HT1080 (cell line): ENCODE data around the gene EHD1. TPM values are rescaled to one million over a fixed set of nuclear protein-coding genes. Genes with fewer than 3 reads are reported as not detected.
A peak's percentile ranks its signal among the peaks of the same experiment; 100 is the strongest.

Experiments used
- DNase-seq: peaks from one replicate; pipeline ENCODE4 v3.0.0-alpha.2; 2015; ENCODE audit warnings: low read depth
- total RNA-seq: library from RNA; depleted of rRNA; stranded (reverse); fragments of >200 nt; shearing (Covaris generic); gene quantifications from 2 replicates; pipeline ENCODE4 v1.2.3, GENCODE V29; 2014

Gene EHD1
- total RNA-seq, 1 experiment from 2014 or later, result 80.4 TPM

- no peak for DNase-seq
Observed at GRCh38 chr11:64891880-64892279, 13.5 kb upstream of the EHD1 start.

GRCh38 chr11:64891215-64891848 lies 12.9 kb upstream of the EHD1 start:
- no peak for DNase-seq

DNA sequence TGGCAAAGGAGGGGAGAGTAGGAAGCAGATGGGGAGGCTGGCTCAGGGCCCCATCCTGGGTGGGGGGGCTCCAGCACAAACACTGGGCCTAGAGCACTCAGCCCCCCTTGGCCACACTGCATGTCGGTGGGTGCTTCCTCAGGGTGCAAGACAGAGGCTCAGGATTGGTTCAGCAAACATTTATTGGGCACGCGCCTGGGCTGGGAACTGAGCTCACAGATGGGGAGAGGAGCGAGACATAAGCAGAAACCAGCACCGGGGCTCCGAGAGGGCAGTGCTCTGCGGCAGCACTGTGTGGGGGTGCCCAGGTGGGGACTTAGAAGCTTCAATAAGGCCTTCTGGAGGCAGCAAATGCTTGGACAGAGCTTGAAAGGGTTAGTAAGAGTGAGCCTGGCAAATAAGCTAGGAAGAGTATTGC lies 12.1 kb upstream of the EHD1 start:
- no peak for DNase-seq

DNA sequence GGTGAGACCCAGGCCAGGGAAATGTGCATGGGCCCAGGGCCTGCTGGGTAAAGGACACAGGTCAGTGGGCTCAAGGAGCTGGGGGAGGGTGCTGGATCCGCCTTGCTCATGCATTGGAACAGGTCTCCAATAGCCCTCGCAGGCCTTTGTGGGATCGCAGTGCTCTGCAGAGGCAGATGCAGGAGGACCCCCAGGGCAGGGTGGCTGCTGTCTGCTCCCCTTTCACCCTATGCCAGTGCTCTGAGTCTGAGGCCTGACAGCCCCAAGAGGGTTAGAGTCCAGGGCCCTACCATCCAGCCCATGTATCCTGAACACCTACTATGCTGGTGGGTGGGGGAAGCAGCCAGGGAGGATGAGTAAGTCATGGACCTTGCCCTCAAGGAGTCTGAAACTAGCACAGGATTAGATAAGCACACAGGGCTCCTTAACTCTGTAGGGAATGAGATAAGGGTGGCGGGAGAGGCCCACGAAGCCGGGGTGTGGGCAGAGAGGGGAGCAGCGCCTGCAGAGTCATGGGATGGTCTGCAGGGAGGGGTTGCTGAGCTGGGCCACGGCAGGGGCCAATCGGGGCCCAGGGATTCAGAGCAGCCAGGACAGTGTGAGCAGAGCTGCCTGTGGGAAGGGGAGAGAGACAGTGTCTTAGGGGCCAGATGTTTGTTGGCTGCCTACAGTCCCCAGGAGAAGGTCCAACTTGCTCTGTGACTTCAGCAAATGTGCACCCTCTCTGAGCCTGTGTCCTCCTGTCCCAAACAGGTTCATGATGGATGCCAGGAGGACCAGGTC lies 10.5 kb upstream of the EHD1 start:
- no peak for DNase-seq

GRCh38 chr11:64888406-64888728 lies 9.9 kb upstream of the EHD1 start:
- no peak for DNase-seq

GRCh38 chr11:64887757-64888405 lies 9.5 kb upstream of the EHD1 start:
- peak; percentile 37 for DNase-seq

- no peak for DNase-seq
Observed at GRCh38 chr11:64887234-64887756, 8.9 kb upstream of the EHD1 start.

GRCh38 chr11:64885367-64886286 lies 7.2 kb upstream of the EHD1 start:
- peak; percentile 49 for DNase-seq

DNA sequence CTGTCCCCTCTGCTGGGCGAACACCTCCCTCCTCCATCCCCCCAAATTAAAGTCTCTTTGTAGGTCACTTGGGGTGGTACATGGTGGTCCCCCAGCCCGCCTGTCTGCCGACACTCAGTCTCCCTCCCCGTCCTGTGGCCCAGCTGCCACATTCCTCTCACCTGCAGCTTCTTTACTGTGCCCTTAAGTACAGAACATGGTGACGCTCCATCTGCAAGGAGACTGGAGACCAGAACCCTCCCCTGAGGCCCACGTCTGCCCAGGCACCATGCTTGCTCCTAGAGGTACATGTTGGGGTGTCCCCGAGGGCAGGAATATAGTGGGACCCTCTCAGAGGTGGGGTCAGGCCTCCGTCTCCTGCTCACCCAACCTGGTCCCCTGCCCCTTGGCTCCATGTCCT lies 5.6 kb upstream of the EHD1 start:
- DNase-seq, result no peak

DNA sequence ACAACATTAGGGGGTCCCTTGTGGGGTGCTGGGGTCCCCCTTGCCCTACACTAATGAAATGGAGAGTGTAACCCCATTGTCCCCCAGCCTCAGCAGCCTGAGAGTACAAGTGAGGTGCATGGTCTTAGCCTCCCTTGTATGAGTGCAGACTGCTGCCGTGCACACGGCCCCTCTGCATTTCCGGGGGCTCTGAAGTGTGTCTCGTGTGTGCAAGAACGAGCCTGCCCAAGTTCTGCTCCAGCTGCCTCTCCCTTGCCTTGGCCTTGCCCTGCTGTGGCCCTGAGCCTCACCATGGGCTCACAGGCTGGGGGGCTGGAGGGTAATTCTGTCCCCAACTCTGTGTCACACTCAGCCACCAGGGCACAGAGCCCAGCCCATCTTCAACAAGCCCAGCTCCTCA lies 5.2 kb upstream of the EHD1 start:
- DNase-seq, result no peak

GRCh38 chr11:64882243-64882642 lies 3.8 kb upstream of the EHD1 start:
- DNase-seq, result no peak

DNA sequence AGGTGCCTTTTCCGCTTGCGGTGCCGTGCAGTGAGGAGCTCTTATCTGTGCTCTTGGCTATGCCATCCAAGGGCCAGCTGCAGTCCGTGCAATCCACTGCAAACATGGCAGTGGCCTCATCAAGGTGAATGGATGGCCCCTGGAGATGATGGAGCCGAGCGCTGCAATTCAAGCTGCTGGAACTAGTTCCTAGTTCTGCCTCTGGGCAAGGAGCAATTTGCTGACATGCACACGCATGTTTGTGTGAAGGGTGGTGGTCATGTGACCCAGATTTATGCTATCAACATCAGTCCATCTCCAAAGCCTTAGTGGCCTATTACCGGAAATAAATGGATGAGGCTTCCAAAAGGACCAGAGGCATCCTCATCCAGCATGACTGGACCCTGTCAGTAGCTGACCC lies 3.1 kb upstream of the EHD1 start:
- no peak for DNase-seq

- no peak for DNase-seq
Observed at GRCh38 chr11:64880240-64881001, 2.0 kb upstream of the EHD1 start.

DNA sequence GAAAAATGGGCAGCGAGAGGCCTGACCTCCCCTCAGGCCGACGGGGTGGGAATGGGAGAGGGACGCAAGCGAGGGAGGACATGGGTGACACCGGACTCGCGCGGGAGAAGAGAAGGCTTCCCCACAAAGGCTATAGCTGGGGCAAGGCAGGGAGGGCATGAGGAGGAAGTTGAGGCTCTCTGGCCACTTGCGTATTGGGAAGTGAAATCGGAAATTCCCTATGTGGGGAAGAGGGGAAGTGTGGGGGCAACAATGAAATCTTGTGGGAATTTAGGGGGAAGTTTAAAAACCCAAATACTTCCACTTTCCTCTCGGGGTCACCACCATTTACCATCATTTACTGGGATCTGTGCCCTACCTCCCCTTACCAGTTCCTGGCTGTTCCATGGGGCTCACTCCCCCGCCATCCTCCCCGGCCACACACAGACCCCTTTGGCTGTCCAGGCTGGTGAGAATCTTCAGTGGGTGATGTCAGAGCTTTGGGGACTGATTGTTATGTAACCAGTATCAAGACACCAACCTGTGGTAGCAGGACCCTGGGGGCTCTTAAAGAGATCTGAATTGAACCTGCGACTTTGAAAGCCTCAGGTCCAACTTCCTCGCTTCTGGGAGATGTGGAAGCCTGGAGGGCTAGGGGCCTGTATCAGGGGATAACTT lies 951 bp upstream of the EHD1 start:
- DNase-seq, result no peak

DNA sequence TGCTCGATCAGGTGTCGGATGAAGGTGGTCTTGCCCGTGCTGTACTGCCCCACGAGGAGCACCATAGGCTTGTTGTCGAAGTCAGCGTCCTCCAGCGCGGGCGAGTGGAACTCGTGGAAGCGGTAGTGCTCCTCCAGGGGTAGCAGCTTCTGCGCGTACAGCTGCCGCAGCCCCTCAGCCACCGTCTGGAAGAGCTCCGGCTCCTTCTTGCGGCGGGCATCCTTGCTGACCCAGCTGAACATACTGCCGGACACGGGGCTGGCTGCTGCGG lies 263 bp downstream of the EHD1 start:
- no peak for DNase-seq

- no peak for DNase-seq
Observed at GRCh38 chr11:64877390-64878222, 815 bp downstream of the EHD1 start.

- no peak for DNase-seq
Observed at GRCh38 chr11:64876835-64877341, 1.5 kb downstream of the EHD1 start.

GRCh38 chr11:64876229-64876750 lies 2.1 kb downstream of the EHD1 start:
- DNase-seq, result no peak
